Ovary (tissue), 3 donors: ENCODE results near the gene RANBP10.

Experiments used
- EP300 ChIP-seq: sonication (generic); formaldehyde crosslinking; IDR thresholded peaks from one replicate; pipeline ENCODE4 v1.6.1; 2017; ENCODE audit warnings: antibody characterized with exemption
- TF ChIP-seq, protein P1 (sequence below), 3 donors: fragments of 450-650 bp in 2 of 3; fragments of 200-600 bp in 1 of 3; IDR thresholded peaks; one replicate each; pipeline versions ENCODE4 v1.5.1 to v1.8.0; 2016 to 2022; ENCODE audit warnings: antibody characterized with exemption in 3 of 3, mild to moderate bottlenecking in 1 of 3
- donor health status: DM: no; HTN: no; CAD: no.

DNA sequence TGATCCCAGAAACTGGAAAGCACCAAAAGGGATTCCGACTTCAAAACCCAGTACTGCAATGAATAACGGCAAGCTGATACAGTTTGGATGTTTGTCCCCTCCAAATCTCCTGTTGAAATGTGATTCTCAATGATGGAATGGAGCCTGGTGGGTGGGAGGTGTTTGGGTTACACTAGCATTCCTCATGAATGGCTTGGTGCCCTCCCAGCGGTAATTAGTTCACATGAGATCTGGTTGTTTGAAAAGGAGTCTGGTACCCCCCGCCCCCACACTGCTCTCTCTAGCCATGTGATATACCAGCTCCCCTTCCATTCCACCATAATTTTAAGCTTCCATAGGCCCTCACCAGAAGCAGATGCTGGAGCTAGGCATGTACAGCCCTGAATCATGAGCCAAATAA lies 40.1 kb downstream of the RANBP10 start:
- TF ChIP-seq, protein P1, sequence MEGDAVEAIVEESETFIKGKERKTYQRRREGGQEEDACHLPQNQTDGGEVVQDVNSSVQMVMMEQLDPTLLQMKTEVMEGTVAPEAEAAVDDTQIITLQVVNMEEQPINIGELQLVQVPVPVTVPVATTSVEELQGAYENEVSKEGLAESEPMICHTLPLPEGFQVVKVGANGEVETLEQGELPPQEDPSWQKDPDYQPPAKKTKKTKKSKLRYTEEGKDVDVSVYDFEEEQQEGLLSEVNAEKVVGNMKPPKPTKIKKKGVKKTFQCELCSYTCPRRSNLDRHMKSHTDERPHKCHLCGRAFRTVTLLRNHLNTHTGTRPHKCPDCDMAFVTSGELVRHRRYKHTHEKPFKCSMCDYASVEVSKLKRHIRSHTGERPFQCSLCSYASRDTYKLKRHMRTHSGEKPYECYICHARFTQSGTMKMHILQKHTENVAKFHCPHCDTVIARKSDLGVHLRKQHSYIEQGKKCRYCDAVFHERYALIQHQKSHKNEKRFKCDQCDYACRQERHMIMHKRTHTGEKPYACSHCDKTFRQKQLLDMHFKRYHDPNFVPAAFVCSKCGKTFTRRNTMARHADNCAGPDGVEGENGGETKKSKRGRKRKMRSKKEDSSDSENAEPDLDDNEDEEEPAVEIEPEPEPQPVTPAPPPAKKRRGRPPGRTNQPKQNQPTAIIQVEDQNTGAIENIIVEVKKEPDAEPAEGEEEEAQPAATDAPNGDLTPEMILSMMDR (IDR thresholded peaks at IDR 0.05), result no peak
- no peak for TF ChIP-seq EP300
